GM19467 (cell line): ENCODE results near the gene EIF3CL.
"Not testable (repeated sequence)": the region's sequence is repeated elsewhere in the genome, so short reads cannot be mapped to it uniquely, and the experiment has no call there.

Experiments used
- ATAC-seq: cut with Tn5 transposase; IDR thresholded peaks from one replicate; pipeline ENCODE4 v1.9.1; 2021; ENCODE audit warnings: mild to moderate bottlenecking, moderate library complexity; ENCODE audit not compliant: unreplicated experiment

The EIF3CL gene

GRCh38 chr16:28364268-28365173, 39.1 kb downstream of the EIF3CL start:
- peak; percentile 97 for ATAC-seq

- ATAC-seq: not testable (repeated sequence)
These were observed 40.2 kb downstream of the EIF3CL start, which contains the start of gene NPIPB6 for GRCh38 chr16:28363408-28363807. Gene NPIPB6 (minus strand): TSS chr16:28363508. CDS start chr16:28362822, 686 bp downstream.

GRCh38 chr16:28362600-28362999, 41.0 kb downstream of the EIF3CL start:
- not testable (repeated sequence) for ATAC-seq

GRCh38 chr16:28338230-28338629, 65.4 kb downstream of the EIF3CL start:
- not testable (repeated sequence) for ATAC-seq

GRCh38 chr16:28336940-28337710, 66.5 kb downstream of the EIF3CL start:
- ATAC-seq: not testable (repeated sequence)

- not testable (repeated sequence) for ATAC-seq
These were observed 68.0 kb downstream of the EIF3CL start for GRCh38 chr16:28335678-28336077.

GRCh38 chr16:28332632-28333031, 71.0 kb downstream of the EIF3CL start:
- not testable (repeated sequence) for ATAC-seq

- ATAC-seq: not testable (repeated sequence)
These were observed 72.7 kb downstream of the EIF3CL start for GRCh38 chr16:28330981-28331380.

- ATAC-seq: not testable (repeated sequence)
These were observed 73.4 kb downstream of the EIF3CL start for GRCh38 chr16:28330232-28330631.
